SHP77 treated with DMSO at 0.1 percent for 48 hours (cell line): ENCODE results near the gene ERCC8.
A peak's percentile ranks its signal among the peaks of the same experiment; 100 is the strongest.
"Not testable (repeated sequence)": the region's sequence is repeated elsewhere in the genome, so short reads cannot be mapped to it uniquely, and the experiment has no call there.

Experiments used
- DNase-seq: peaks from one replicate; lab custom pipeline; 2025; lab: John Stamatoyannopoulos, UW

Gene ERCC8, protein sequence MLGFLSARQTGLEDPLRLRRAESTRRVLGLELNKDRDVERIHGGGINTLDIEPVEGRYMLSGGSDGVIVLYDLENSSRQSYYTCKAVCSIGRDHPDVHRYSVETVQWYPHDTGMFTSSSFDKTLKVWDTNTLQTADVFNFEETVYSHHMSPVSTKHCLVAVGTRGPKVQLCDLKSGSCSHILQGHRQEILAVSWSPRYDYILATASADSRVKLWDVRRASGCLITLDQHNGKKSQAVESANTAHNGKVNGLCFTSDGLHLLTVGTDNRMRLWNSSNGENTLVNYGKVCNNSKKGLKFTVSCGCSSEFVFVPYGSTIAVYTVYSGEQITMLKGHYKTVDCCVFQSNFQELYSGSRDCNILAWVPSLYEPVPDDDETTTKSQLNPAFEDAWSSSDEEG

GRCh38 chr5:60944904-60945812 is at the start of gene ERCC8, which contains the start of gene NDUFAF2:
ERCC8 (minus strand) TSS chr5:60945070; CDS start chr5:60945008, 62 bp downstream.
NDUFAF2 (plus strand) TSS chr5:60945205; CDS start chr5:60945256, 51 bp downstream.
- DNase-seq: peak; percentile 76

GRCh38 chr5:60993875-60994571 is 49.2 kb upstream of the ERCC8 start:
- DNase-seq: no peak

GRCh38 chr5:60993425-60993824 is 48.6 kb upstream of the ERCC8 start:
- no peak for DNase-seq

GRCh38 chr5:60992871-60993270 is 48.0 kb upstream of the ERCC8 start:
- no peak for DNase-seq

- DNase-seq: no peak
Measured at GRCh38 chr5:60989790-60990189, 44.9 kb upstream of the ERCC8 start.

GRCh38 chr5:60982127-60982526 is 37.3 kb upstream of the ERCC8 start:
- not testable (repeated sequence) for DNase-seq

DNA sequence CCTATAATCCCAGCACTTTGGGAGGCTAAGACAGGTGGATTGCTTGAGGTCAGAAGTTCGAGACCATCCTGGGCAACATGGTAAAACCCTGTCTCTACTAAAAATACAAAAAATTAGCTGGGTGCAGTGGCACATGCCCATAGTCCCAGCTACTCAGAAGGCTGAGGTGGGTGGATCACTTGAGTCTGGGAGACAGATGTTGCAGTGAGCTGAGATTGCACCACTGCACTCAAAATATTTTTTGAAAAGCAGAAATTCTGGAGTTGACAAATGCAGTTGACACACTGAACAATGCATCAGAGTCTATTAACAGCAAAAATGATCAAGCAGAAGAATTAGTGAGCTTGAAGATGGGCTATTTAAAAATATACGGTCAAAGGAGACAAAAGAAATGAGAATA is 35.6 kb upstream of the ERCC8 start:
- DNase-seq: no peak

GRCh38 chr5:60978968-60979367 is 34.1 kb upstream of the ERCC8 start:
- no peak for DNase-seq

DNA sequence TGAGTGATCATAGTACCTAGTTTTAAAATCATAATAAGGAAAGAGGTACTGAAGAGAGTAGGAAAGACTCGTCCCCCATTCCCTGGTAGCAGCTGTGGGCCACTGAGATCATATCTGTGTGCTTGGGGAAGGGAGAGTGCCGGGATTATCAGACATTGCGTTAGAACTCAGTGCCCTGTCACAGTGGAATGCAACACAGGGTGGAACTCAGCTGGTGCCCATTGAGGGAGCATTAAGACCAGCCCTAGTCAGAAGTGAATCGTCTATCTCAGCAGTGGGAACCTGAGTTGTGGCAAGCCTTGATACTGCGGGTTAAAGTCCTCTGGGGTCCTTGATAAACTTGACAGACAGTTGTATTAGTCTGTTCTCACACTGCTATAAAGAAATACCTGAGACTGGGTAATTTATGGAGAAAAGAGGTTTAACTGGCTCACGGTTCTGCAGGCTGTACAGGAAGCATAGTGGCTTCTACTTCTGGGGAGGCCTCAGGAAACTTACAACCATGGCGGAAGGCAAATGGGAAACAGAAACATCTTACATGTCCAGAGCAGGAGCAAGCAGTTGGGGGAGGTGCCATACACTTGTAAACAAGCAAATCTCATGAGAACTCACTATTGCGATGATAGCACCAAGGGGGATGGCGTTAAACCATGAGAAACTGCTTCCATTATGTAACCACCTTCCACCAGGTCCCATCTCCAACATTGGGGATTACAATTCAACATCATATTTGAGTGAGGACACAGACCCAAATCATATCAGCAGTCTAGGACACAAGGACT is 33.3 kb upstream of the ERCC8 start:
- no peak for DNase-seq

GRCh38 chr5:60972231-60972630 is 27.4 kb upstream of the ERCC8 start:
- no peak for DNase-seq

- no peak for DNase-seq
Measured at GRCh38 chr5:60961685-60962084, 16.8 kb upstream of the ERCC8 start.

DNA sequence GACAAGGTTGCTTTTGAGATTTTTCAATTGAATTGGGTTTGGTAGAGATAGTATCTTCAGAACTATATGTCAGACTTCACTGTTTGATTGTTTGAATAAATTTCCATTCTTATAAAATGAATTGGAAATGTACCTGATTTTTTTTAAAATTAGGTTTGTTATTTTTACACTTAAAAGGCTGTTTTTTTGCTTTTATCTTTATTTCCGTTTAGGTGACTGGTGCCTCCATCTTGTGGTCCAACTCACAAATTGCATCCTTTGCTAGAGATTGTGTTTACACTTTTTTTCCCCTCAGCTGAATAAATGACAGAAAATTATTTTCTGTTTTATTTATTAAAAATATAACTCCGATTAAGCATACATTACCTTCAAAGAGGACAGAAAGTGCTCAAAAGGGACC is 15.7 kb upstream of the ERCC8 start:
- no peak for DNase-seq

GRCh38 chr5:60959156-60959555 is 14.3 kb upstream of the ERCC8 start:
- no peak for DNase-seq

DNA sequence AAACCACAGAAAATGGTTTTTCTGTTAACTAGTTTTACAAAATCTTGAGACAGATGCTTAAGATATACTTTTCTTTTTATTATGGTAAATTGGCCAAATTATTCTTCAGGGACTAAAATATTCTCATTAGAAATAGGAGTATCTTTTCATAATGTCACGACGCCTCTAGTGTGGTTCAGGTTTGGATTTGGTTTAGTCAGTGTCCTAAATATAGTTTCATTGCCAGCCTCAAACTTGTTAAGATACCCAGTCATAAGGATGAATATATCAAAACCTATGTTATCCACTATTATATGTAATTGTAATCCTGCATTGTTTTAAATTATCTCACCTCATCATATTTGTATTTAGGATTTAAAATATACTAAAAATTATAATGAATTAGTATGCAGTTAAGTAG is 13.8 kb upstream of the ERCC8 start:
- DNase-seq: no peak

DNA sequence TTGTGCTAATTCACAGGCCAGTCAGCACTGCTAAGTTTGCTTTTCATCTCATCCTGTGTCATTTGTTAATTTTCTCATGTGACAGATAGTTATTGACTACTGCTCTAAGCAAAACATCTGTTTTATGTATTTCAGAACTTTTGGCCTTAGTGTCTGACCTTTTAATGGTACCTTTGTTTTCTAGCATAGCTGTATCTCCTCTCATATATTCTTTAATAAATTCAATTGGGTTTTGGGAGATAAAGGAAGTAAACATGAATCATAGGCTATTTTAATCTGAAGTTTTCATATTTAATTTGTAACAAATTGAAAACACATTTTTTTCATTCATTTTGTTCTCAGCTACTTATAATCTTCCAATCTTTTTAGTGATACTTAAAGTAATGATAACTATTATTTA is 13.2 kb upstream of the ERCC8 start:
- no peak for DNase-seq

DNA sequence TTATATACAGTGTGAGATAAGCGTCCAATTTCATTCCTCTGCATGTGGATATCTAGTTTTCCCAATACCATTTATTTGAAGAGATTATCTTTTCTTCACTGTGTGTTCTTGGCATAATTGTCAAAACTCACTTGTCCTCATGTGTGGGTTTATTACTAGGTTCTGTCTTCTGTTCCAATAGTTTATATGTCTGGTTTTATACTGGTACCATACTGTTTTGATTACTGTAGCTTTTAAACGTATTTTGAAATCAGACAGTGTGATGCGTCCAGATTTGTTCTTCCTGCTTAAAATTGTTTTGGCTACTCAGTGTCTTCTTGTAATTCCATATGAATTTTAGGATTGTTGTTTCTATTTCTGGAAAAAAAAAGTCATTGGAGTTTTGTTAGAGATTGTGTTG is 10.4 kb upstream of the ERCC8 start:
- no peak for DNase-seq

DNA sequence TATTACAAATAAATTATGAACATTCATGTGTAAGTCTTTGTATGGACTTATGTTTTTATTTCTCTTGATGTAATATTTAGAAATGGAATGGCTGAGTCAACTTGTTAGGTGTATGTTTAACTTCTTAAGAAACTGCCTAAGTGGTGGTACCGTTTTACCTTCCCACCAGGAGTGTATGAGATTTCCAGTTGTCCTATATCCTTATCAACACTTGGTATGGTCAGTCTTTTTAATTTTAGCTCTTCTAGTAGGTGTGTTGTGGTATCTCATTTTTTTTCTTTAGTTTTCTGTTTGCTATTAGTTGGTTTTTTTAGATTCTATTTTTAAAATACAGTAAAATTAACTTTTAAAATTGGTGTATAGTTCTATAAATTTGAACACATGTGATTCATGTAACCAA is 3.9 kb upstream of the ERCC8 start:
- DNase-seq: no peak

DNA sequence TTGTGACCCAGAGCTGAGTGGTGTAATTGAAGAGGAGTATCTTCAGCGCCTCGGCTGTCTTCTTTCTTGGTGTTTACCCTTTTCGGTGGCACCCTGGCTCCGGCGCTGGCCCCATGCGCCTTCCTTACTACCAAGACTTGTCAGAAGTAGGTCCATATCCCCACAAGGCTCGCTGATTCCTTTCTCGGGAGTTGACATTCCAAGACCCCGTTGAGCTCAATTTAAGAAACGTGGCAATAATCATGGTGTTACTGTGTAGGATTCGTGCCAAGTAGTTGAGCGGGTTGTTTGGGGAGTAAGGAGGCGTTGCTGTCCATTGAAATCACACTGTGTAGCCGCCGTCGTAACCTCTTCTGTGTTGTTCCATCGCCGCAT is 930 bp upstream of the ERCC8 start:
- no peak for DNase-seq

GRCh38 chr5:60943624-60944023 is 1.2 kb downstream of the ERCC8 start:
- no peak for DNase-seq

GRCh38 chr5:60929024-60929423 is 15.8 kb downstream of the ERCC8 start:
- no peak for DNase-seq

DNA sequence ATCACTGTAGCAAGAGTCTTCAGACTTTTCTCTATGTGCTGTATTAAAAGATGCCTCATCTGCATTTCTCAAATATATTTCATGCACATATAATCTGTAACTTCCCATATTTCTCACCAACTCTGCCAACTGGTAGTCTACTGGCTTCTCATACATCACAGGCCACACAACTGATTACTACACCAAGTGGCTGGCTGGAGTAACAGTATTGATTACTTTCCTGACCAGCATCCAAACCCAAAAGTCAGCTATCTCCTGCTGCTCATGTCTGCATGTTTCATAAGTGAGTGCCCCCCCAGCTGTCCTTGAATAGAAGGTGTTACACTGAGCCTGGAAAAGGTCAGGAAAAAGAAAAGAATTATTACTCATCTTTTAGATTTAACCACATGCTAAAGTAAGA is 17.4 kb downstream of the ERCC8 start:
- no peak for DNase-seq

- no peak for DNase-seq
Measured at GRCh38 chr5:60918466-60918865, 26.4 kb downstream of the ERCC8 start.
